Sigmoid colon (tissue), 4 donors: ENCODE data around the gene PHF21A.

Experiments
- CTCF ChIP-seq, 4 experiments: fragments of 450-650 bp in 3 of 4; fragments of 200-600 bp in 1 of 4; IDR thresholded peaks; one replicate each; pipeline ENCODE4 v1.5.1; 2016 to 2019; ENCODE audit warnings: antibody characterized with exemption in 4 of 4, mild to moderate bottlenecking in 3 of 4, moderate library complexity in 2 of 4
- EP300 ChIP-seq, 4 donors: sonication (generic); formaldehyde crosslinking; IDR thresholded peaks; one replicate each; pipeline ENCODE4 v1.6.1; 2017; ENCODE audit warnings: antibody characterized with exemption in 4 of 4

- TF ChIP-seq CTCF (IDR thresholded peaks at IDR 0.05) (no peak), EP300 (IDR thresholded peaks at IDR 0.05) (no peak)
These were observed 6.9 kb downstream of the PHF21A start for GRCh38 chr11:46114378-46114777.
